NT2/D1 (cell line): ENCODE results near the gene REEP3.

ENCODE experiments used
- SUZ12 ChIP-seq: IDR thresholded peaks from 2 replicates; pipeline ENCODE4 v1.6.1; 2011; ENCODE audit not compliant: insufficient read length, insufficient read depth; ENCODE audit errors: extremely low read depth
- YY1 ChIP-seq: IDR thresholded peaks from 2 replicates; pipeline ENCODE4 v1.6.1; 2011; ENCODE audit not compliant: insufficient read length, insufficient read depth
- ZNF274 ChIP-seq: IDR thresholded peaks from 2 replicates; pipeline ENCODE4 v1.6.1; 2011; ENCODE audit warnings: mild to moderate bottlenecking, low read depth, low read length

DNA sequence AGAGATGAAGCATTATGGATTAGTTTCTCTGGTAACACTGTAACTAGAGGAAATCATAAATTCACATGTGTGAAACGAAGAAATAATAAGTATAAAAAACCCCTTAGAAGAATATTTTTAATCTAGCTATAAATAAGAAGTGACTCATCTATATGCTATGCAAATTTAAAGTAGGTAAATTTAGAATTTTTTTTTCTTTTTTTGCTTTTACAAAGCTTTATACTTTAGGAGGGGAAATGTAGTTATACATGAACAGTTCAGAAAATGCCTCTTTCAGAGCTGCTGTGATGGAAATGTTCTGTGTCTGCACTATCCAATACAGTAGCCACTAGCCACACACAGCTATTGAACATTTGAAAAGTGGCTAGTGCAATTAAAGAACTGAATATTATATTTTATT is 87.3 kb downstream of the REEP3 start:
- no peak for TF ChIP-seq YY1
- TF ChIP-seq SUZ12 = no peak
- TF ChIP-seq ZNF274 = no peak
